K562 (cell line): ENCODE results near the gene RTP5. TPM values are rescaled to one million over a fixed set of nuclear protein-coding genes. Genes with fewer than 3 reads are reported as not detected.
A peak's percentile ranks its signal among the peaks of the same experiment; 100 is the strongest.

ENCODE experiments used
- ATAC-seq: fragments of 200-7000 bp; cut with Tn5 transposase; 3 replicates; pipeline ENCODE4 v1.9.1; 2020; ENCODE audit warnings: moderate library complexity
- BruUV-seq: library from RNA; stranded (reverse); fragments of 400-500 nt; replicated peaks from 2 replicates; lab custom pipeline; 2021; lab: Mats Ljungman, UMichigan
- CTCF ChIA-PET: fragments of 300-600 bp; formaldehyde crosslinking; extraction: SDS; loops from one replicate; lab custom pipeline; 2021; ENCODE audit warnings: low intra/inter-chr PET ratio; lab: Yijun Ruan, JAX
- POLR2A ChIA-PET: fragments of 300-600, 350-650 bp; sonication (Branson Sonifier 250); formaldehyde crosslinking; extraction: SDS; loops from one replicate; lab custom pipeline; 2021; ENCODE audit warnings: antibody characterized with exemption, inconsistent platforms; lab: Yijun Ruan, JAX
- DNase-seq, 4 experiments: peaks; one replicate each; pipeline versions ENCODE4 v3.0.0 to v3.0.0-alpha.2; 2011 to 2018; ENCODE audit warnings: low spot score in 3 of 4, mixed read lengths in 3 of 4; ENCODE audit errors: extremely low read depth in 1 of 4
- FAIRE-seq: peaks from 2 replicates; lab custom pipeline; 2011; peaks lifted over from hg19 to GRCh38; lab: Jason Lieb, UNC
- H2AFZ ChIP-seq: 2 replicates; pipeline ENCODE4 v1.6.0; 2011; ENCODE audit warnings: low read depth, low read length, control low read depth, inconsistent platforms
- H3K27ac ChIP-seq: fragments of 200-600 bp; 3 replicates; pipeline ENCODE4 v1.8.0; 2011; ENCODE audit warnings: low read depth, mild to moderate bottlenecking, control low read depth, inconsistent platforms, low read length, moderate library complexity, mixed read lengths; ENCODE audit errors: extremely low read depth
- H3K27me3 ChIP-seq, 2 experiments: fragments of 300-600 bp in 1 of 2; 2 replicates in 1 of 2; 3 replicates in 1 of 2; pipeline versions ENCODE4 v1.6.0 to v1.8.0; 2011; ENCODE audit warnings: inconsistent platforms in 2 of 2, low read length in 2 of 2, mild to moderate bottlenecking in 1 of 2, mixed read lengths in 1 of 2, moderate library complexity in 1 of 2; ENCODE audit not compliant: control insufficient read depth in 2 of 2, insufficient read depth in 2 of 2
- H3K36me3 ChIP-seq: fragments of 300-600 bp; 3 replicates; pipeline ENCODE4 v1.8.0; 2011; ENCODE audit warnings: mild to moderate bottlenecking, low read length, inconsistent platforms; ENCODE audit not compliant: control insufficient read depth, insufficient read depth
- H3K4me1 ChIP-seq, 2 experiments: fragments of 200-600 bp in 1 of 2; replicated peaks in 1 of 2; 2 replicates in 1 of 2; 3 replicates in 1 of 2; pipeline versions ENCODE4 v1.5.1 to v1.8.0; 2011; ENCODE audit warnings: inconsistent platforms in 2 of 2, low read length in 2 of 2, mild to moderate bottlenecking in 1 of 2, mixed read lengths in 1 of 2, moderate library complexity in 1 of 2; ENCODE audit not compliant: control insufficient read depth in 2 of 2, insufficient read depth in 2 of 2
- H3K4me2 ChIP-seq: 2 replicates; pipeline ENCODE4 v1.6.1; 2011; ENCODE audit warnings: low read length, control low read depth, inconsistent platforms, mixed read lengths; ENCODE audit not compliant: insufficient read depth
- H3K4me3 ChIP-seq: fragments of 200-600 bp; sonication (generic), shearing (Covaris generic); 2 replicates; pipeline ENCODE4 v1.5.1; 2016; ENCODE audit warnings: control low read depth, inconsistent platforms
- H3K79me2 ChIP-seq: fragments of 200-600 bp; 3 replicates; pipeline ENCODE4 v1.8.0; 2011; ENCODE audit warnings: low read length, inconsistent platforms; ENCODE audit not compliant: control insufficient read depth, insufficient read depth
- H3K9ac ChIP-seq, 2 experiments: 2 replicates each; pipeline versions ENCODE4 v1.6.0 to v1.6.1; 2011; ENCODE audit warnings: low read depth in 2 of 2, low read length in 2 of 2, control low read depth in 1 of 2, inconsistent platforms in 1 of 2, mild to moderate bottlenecking in 1 of 2, mixed read lengths in 1 of 2; ENCODE audit not compliant: insufficient read depth in 1 of 2
- H3K9me1 ChIP-seq: one replicate; pipeline ENCODE4 v1.6.0; 2011; ENCODE audit warnings: inconsistent platforms, mild to moderate bottlenecking, low read length, moderate library complexity; ENCODE audit not compliant: control insufficient read depth, insufficient read depth
- H3K9me3 ChIP-seq: replicated peaks from 2 replicates; pipeline ENCODE4 v1.5.1; 2011; ENCODE audit warnings: low read depth, low read length, inconsistent platforms; ENCODE audit not compliant: control insufficient read depth, insufficient read depth
- H4K20me1 ChIP-seq: replicated peaks from 2 replicates; pipeline ENCODE4 v1.6.1; 2011; ENCODE audit warnings: low read length, inconsistent platforms, mixed read lengths; ENCODE audit not compliant: control insufficient read depth, insufficient read depth
- CTBP1 ChIP-seq: fragments of 450-650 bp; IDR thresholded peaks from 2 replicates; pipeline ENCODE4 v1.6.1; 2016; ENCODE audit warnings: borderline replicate concordance
- CTCF ChIP-seq, 3 experiments: IDR thresholded peaks in 2 of 3; conservative IDR thresholded peaks in 1 of 3; 2 replicates each; pipeline ENCODE4 v1.5.1; 2011 to 2012; ENCODE audit warnings: low read length in 3 of 3, mild to moderate bottlenecking in 3 of 3, control low read depth in 2 of 3, improper control_type of control experiment in 1 of 3, inconsistent platforms in 1 of 3, low read depth in 1 of 3, mixed read lengths in 1 of 3, moderate library complexity in 1 of 3; ENCODE audit not compliant: insufficient read depth in 2 of 3
- CTCFL ChIP-seq: IDR thresholded peaks from 2 replicates; pipeline ENCODE4 v1.6.1; 2011; ENCODE audit warnings: borderline replicate concordance, low read depth, mild to moderate bottlenecking, moderate library complexity, low read length; ENCODE audit not compliant: insufficient read depth, poor library complexity, severe bottlenecking
- E2F4 ChIP-seq: sonication (generic); formaldehyde crosslinking; IDR thresholded peaks from 2 replicates; pipeline ENCODE4 v1.8.0; 2022; ENCODE audit warnings: mild to moderate bottlenecking, low read depth, missing genetic modification reagents
- ESRRA ChIP-seq: fragments of 450-650 bp; IDR thresholded peaks from 2 replicates; pipeline ENCODE4 v1.6.1; 2014; ENCODE audit warnings: low read depth, mild to moderate bottlenecking, moderate library complexity, borderline replicate concordance
- KLF1 ChIP-seq: fragments of 450-650 bp; IDR thresholded peaks from 2 replicates; pipeline ENCODE4 v1.6.1; 2016; ENCODE audit warnings: missing genetic modification characterization, missing compliant biosample characterization
- KLF13 ChIP-seq: fragments of 450-650 bp; IDR thresholded peaks from 2 replicates; pipeline ENCODE4 v1.6.1; 2016; ENCODE audit warnings: missing genetic modification characterization, low read depth, mild to moderate bottlenecking, missing compliant biosample characterization, moderate library complexity, borderline replicate concordance
- MCM3 ChIP-seq: fragments of 450-650 bp; IDR thresholded peaks from 2 replicates; pipeline ENCODE4 v1.6.1; 2016
- PHTF2 ChIP-seq: fragments of 250-450 bp; sonication (Bioruptor Pico); IDR thresholded peaks from 2 replicates; pipeline ENCODE4 v1.5.0; 2021; ENCODE audit warnings: mild to moderate bottlenecking
- POLR2G ChIP-seq: fragments of 200-400 bp; formaldehyde crosslinking; IDR thresholded peaks from 2 replicates; pipeline ENCODE4 v1.6.1; 2017; ENCODE audit warnings: low read depth, mild to moderate bottlenecking, antibody characterized with exemption, low read length, moderate library complexity
- SREBF1 ChIP-seq: fragments of 150-350 bp; IDR thresholded peaks from 2 replicates; pipeline ENCODE4 v1.6.1; 2014; ENCODE audit warnings: antibody characterized with exemption, low read depth, low read length, borderline replicate concordance
- ZNF740 ChIP-seq, 3 experiments: fragments of 200-800 bp in 1 of 3; sonication (Bioruptor generic) in 1 of 3; sonication (generic) in 1 of 3; formaldehyde crosslinking in 1 of 3; IDR thresholded peaks; 2 replicates each; pipeline versions ENCODE4 v1.6.1 to v1.8.0; 2016 to 2022; ENCODE audit warnings: mild to moderate bottlenecking in 2 of 3, missing compliant biosample characterization in 2 of 3, missing genetic modification characterization in 2 of 3, missing genetic modification reagents in 1 of 3
- WGBS: fragments of 100-300 bp; shearing (Covaris generic); methylation state at CpG from one replicate; pipeline ENCODE4 v1.1.6; 2016; ENCODE audit warnings: low coverage, mixed read lengths; ENCODE audit not compliant: insufficient coverage; ENCODE audit errors: missing lambda C conversion rate; 5-methylcytosine and 5-hydroxymethylcytosine counted together
- in situ Hi-C: fragments of 300-500 bp; cut with MboI; formaldehyde crosslinking; loops from 4 replicates; pipeline ENCODE4 v1.15.0; 2018; ENCODE audit warnings: inconsistent platforms, mixed read lengths
- intact Hi-C: fragments of 100-400 bp; cut with micrococcal nuclease; formaldehyde crosslinking; loops from 2 replicates; pipeline ENCODE4 v1.14.2; 2022
- polyA plus RNA-seq, 8 experiments: library from polyadenylated mRNA; depleted of rRNA in 4 of 8; stranded (reverse) in 5 of 8; unstranded in 3 of 8; fragments of >200 nt; fragmentation: Nextera tagmentation in 2 of 8; fragmentation: Illumina TruSeq in 1 of 8; extraction: Ambion mirVana in 2 of 8; extraction: Trizol in 1 of 8; gene quantifications; 2 replicates each; pipeline versions ENCODE4 v1.2.1 to v1.2.3, GENCODE V29; 2011 to 2014; ENCODE audit warnings: inconsistent platforms in 1 of 8, missing spikeins in 1 of 8
- total RNA-seq, 7 experiments: library from RNA; depleted of rRNA in 6 of 7; stranded (reverse); fragments of >200 nt in 6 of 7; fragmentation: Illumina TruSeq in 2 of 7; extraction: Trizol in 2 of 7; gene quantifications; 2 replicates each; pipeline versions ENCODE4 v1.2.1 to v1.2.3, GENCODE V29; 2011 to 2021; ENCODE audit warnings: low replicate concordance in 1 of 7

The RTP5 gene
- total and polyA plus RNA-seq, 9 of the 15 experiments (the other 6 are each of a cell fraction or from before 2014, with no cell fraction given): not detected

- Histone ChIP-seq H2AFZ (peak overlapping the region; percentile 68), H3K9me1 (no peaks in the 10 kb centered on the region), H3K9ac (peak overlapping the region; percentile 30 to 78; a peak in 3 of 4 replicates), H3K4me3 (no peak overlapping the region), H3K36me3 (no peaks in the 10 kb centered on the region), H3K9me3 (peaks cover under 1% of the 10 kb centered on the region; the same call in 1 of the 2 replicates), H3K27me3 (peaks cover 0 to 4% of the 10 kb centered on the region in 2 experiments; a peak in 2 of 5 replicates), H3K4me1 (peaks cover 5 to 70% of the 10 kb centered on the region in 2 experiments; a peak in 4 of 5 replicates), H3K79me2 (no peaks in the 10 kb centered on the region), H3K4me2 (peak overlapping the region; percentile 37; the same call in 1 of the 2 replicates), H3K27ac (no peak overlapping the region), H4K20me1 (no peaks in the 10 kb centered on the region)
- peak; percentile 44 to 71 (median 60) for DNase-seq
- POLR2A ChIA-PET: interaction anchor here (1.8 kb wide), 1 partner anchor 9 kb away, joined by 4 read pairs; no protein-coding TSS in a partner anchor
- intact Hi-C loops: no loop called here
- peak; percentile 88 for ATAC-seq
- CTCF ChIA-PET: no interaction called here
- no peak for FAIRE-seq
- BruUV-seq: no TSS peak
- in situ Hi-C loops: loop anchor here (5.0 kb wide), 1 partner anchor 112 kb away; no protein-coding TSS in a partner anchor
- WGBS: 46% methylated on average over 15 of the region's 30 CpGs
- TF ChIP-seq POLR2G (0 out of 2 replicates have a peak, but pooled peaks have one; percentile 13), SREBF1 (no peak), KLF13 (tag) (peak; percentile 91), CTCFL (peak; percentile 14), CTCF (IDR thresholded peaks at IDR 0.05 in 2 of 3, conservative IDR thresholded peaks at IDR 0.05 in 1 of 3; ENCODE audit: insufficient read depth in 2 of 3, low read depth in 1 of 3, low read length in 3 of 3) (peak; percentile 32 to 54 (median 41); a peak in 5 of 6 replicates), CTBP1 (peak; percentile 18; the same call in 1 of the 2 replicates), E2F4 (CRISPR knock-in tag) (no peak), ZNF740 (CRISPR knock-in tag; IDR thresholded peaks at IDR 0.05) (peak; percentile 83), ZNF740 (tag; IDR thresholded peaks at IDR 0.05) (no peak), PHTF2 (no peak), KLF1 (peak; percentile 84), MCM3 (no peak), ESRRA (0 out of 2 replicates have a peak, but pooled peaks have one; percentile 26)
Observed at GRCh38 chr2:241859436-241860183, 9.9 kb upstream of the RTP5 start.
